ENCODE measurements around the gene SLC38A3.

Gene SLC38A3

GRCh38 chr3:50265571-50265970 is 60.5 kb downstream of the SLC38A3 start:
- no peak for DNase-seq (ENCODE audit: low read depth in 1 of 2, low spot score in 1 of 2)

- DNase-seq (ENCODE audit: low read depth in 1 of 2, low spot score in 1 of 2) = no peak
These were observed 60.9 kb downstream of the SLC38A3 start for GRCh38 chr3:50266017-50266416.

- DNase-seq (ENCODE audit: low read depth in 1 of 2, low spot score in 1 of 2) = no peak
These were observed 61.8 kb downstream of the SLC38A3 start for GRCh38 chr3:50266836-50267235.

- no peak for DNase-seq (ENCODE audit: low read depth in 1 of 2, low spot score in 1 of 2)
These were observed 62.3 kb downstream of the SLC38A3 start for GRCh38 chr3:50267280-50267913.

GRCh38 chr3:50268276-50268675 is 63.2 kb downstream of the SLC38A3 start:
- no peak for DNase-seq (ENCODE audit: low read depth in 1 of 2, low spot score in 1 of 2)

GRCh38 chr3:50268703-50269451 is 63.8 kb downstream of the SLC38A3 start, which contains the start of gene SEMA3B:
SEMA3B (plus strand) TSS chr3:50269147; CDS start chr3:50269241, 94 bp downstream.
- DNase-seq (ENCODE audit: low read depth in 1 of 2, low spot score in 1 of 2) = no peak

- no peak for DNase-seq (ENCODE audit: low read depth in 1 of 2, low spot score in 1 of 2)
These were observed 64.4 kb downstream of the SLC38A3 start for GRCh38 chr3:50269460-50269859.

GRCh38 chr3:50269977-50270413 is 64.9 kb downstream of the SLC38A3 start:
- no peak for DNase-seq (ENCODE audit: low read depth in 1 of 2, low spot score in 1 of 2)

GRCh38 chr3:50270422-50271224 is 65.6 kb downstream of the SLC38A3 start:
- DNase-seq (ENCODE audit: low read depth in 1 of 2, low spot score in 1 of 2) = no peak

All from stimulated activated CD4-positive, alpha-beta T cell treated with anti-CD3 and anti-CD28 coated beads, Interleukin-15, amount 100 ng/mL, for 1 hour (primary cell).